NCI-H345 treated with DMSO at 0.1 percent for 48 hours (cell line): Measurements from ENCODE around the gene ZMAT3.
"Not testable (repeated sequence)": the region's sequence is repeated elsewhere in the genome, so short reads cannot be mapped to it uniquely, and the experiment has no call there.

Experiments used
- DNase-seq: peaks from one replicate; lab custom pipeline; 2025; ENCODE audit not compliant: unreplicated experiment; lab: John Stamatoyannopoulos, UW

ZMAT3 gene

GRCh38 chr3:179071323-179072099 lies at the start of gene ZMAT3:
Gene ZMAT3 (minus strand): TSS chr3:179071809. CDS start chr3:179067752, 4,057 bp downstream.
- DNase-seq: peak; percentile 68

GRCh38 chr3:179116816-179117215 lies 45.2 kb upstream of the ZMAT3 start:
- DNase-seq: no peak

GRCh38 chr3:179115444-179115843 lies 43.8 kb upstream of the ZMAT3 start:
- DNase-seq: not testable (repeated sequence)

GRCh38 chr3:179113903-179114302 lies 42.3 kb upstream of the ZMAT3 start:
- DNase-seq: no peak

GRCh38 chr3:179108086-179108485 lies 36.5 kb upstream of the ZMAT3 start:
- DNase-seq: no peak

GRCh38 chr3:179107617-179108016 lies 36.0 kb upstream of the ZMAT3 start:
- no peak for DNase-seq

GRCh38 chr3:179105881-179106280 lies 34.3 kb upstream of the ZMAT3 start:
- DNase-seq: no peak

- no peak for DNase-seq
These were observed 29.0 kb upstream of the ZMAT3 start for GRCh38 chr3:179100652-179101051.

GRCh38 chr3:179098388-179099077 lies 26.9 kb upstream of the ZMAT3 start:
- no peak for DNase-seq

GRCh38 chr3:179093807-179094206 lies 22.2 kb upstream of the ZMAT3 start:
- no peak for DNase-seq

GRCh38 chr3:179091113-179091512 lies 19.5 kb upstream of the ZMAT3 start:
- DNase-seq: no peak

GRCh38 chr3:179088306-179088705 lies 16.7 kb upstream of the ZMAT3 start:
- no peak for DNase-seq

- DNase-seq: no peak
These were observed 12.4 kb upstream of the ZMAT3 start for GRCh38 chr3:179083977-179084376.

GRCh38 chr3:179082416-179082815 lies 10.8 kb upstream of the ZMAT3 start:
- no peak for DNase-seq

GRCh38 chr3:179081885-179082284 lies 10.3 kb upstream of the ZMAT3 start:
- peak; percentile 44 for DNase-seq

- no peak for DNase-seq
These were observed 7.9 kb upstream of the ZMAT3 start for GRCh38 chr3:179079537-179079936.

- no peak for DNase-seq
These were observed 4.8 kb upstream of the ZMAT3 start for GRCh38 chr3:179076243-179077027.

GRCh38 chr3:179074656-179075055 lies 3.0 kb upstream of the ZMAT3 start:
- no peak for DNase-seq

- DNase-seq: no peak
These were observed 2.2 kb upstream of the ZMAT3 start for GRCh38 chr3:179073816-179074215.

- no peak for DNase-seq
These were observed 460 bp upstream of the ZMAT3 start for GRCh38 chr3:179072100-179072438.

- no peak for DNase-seq
These were observed 634 bp downstream of the ZMAT3 start for GRCh38 chr3:179071027-179071322.
